SK-N-SH (cell line): ENCODE measurements around the gene PDE4B. TPM values are rescaled to one million over a fixed set of nuclear protein-coding genes. Genes with fewer than 3 reads are reported as not detected.

ENCODE experiments used
- CTCF ChIA-PET: fragments of 300-600, 350-600 bp; formaldehyde crosslinking; extraction: SDS; loops from one replicate; lab custom pipeline; 2021; lab: Yijun Ruan, JAX
- POLR2A ChIA-PET: fragments of 350-600 bp; sonication (Branson Sonifier 250); formaldehyde crosslinking; extraction: SDS; loops from one replicate; lab custom pipeline; 2020; ENCODE audit warnings: antibody characterized with exemption, inconsistent platforms; lab: Yijun Ruan, JAX
- DNase-seq: peaks from one replicate; pipeline ENCODE4 v3.0.0; 2012
- H2AFZ ChIP-seq: fragments of 200-600 bp; sonication (generic); 2 replicates; pipeline ENCODE4 v1.8.1; 2016; ENCODE audit warnings: antibody characterized with exemption, mild to moderate bottlenecking, low read depth
- H3F3A ChIP-seq: fragments of 200-600 bp; sonication (generic); replicated peaks from 2 replicates; pipeline ENCODE3; 2016; ENCODE audit warnings: antibody characterized with exemption, mild to moderate bottlenecking; ENCODE audit not compliant: insufficient read depth
- H3K27ac ChIP-seq, 2 experiments: fragments of 200-500 bp in 1 of 2; fragments of 200-600 bp in 1 of 2; sonication (Bioruptor generic) in 1 of 2; sonication (generic), shearing (Covaris generic) in 1 of 2; 2 replicates each; pipeline versions ENCODE4 v1.5.1 to v1.6.1; 2014 to 2016; ENCODE audit warnings: low read depth in 2 of 2, inconsistent platforms in 1 of 2, low read length in 1 of 2, mild to moderate bottlenecking in 1 of 2, mixed read lengths in 1 of 2
- H3K27me3 ChIP-seq: fragments of 200-600 bp; sonication (generic), shearing (Covaris generic); 2 replicates; pipeline ENCODE4 v1.6.1; 2016; ENCODE audit warnings: mixed run types; ENCODE audit not compliant: insufficient read depth
- H3K36me3 ChIP-seq, 2 experiments: fragments of 200-500 bp in 1 of 2; fragments of 200-600 bp in 1 of 2; sonication (Bioruptor generic) in 1 of 2; sonication (generic) in 1 of 2; replicated peaks in 1 of 2; 2 replicates each; pipeline versions ENCODE3 to v1.5.1; 2014 to 2016; ENCODE audit warnings: low read length in 1 of 2, mild to moderate bottlenecking in 1 of 2; ENCODE audit not compliant: insufficient read depth in 2 of 2, control insufficient read depth in 1 of 2
- H3K4me1 ChIP-seq, 2 experiments: fragments of 200-500 bp in 1 of 2; fragments of 200-600 bp in 1 of 2; sonication (Bioruptor generic) in 1 of 2; sonication (generic), shearing (Covaris generic) in 1 of 2; 2 replicates each; pipeline versions ENCODE4 v1.5.1 to v1.6.1; 2014 to 2016; ENCODE audit warnings: low read depth in 1 of 2, low read length in 1 of 2, mixed run types in 1 of 2; ENCODE audit not compliant: insufficient read depth in 2 of 2, control insufficient read depth in 1 of 2
- H3K4me2 ChIP-seq: fragments of 200-600 bp; sonication (generic), shearing (Covaris generic); 2 replicates; pipeline ENCODE4 v1.6.1; 2017; ENCODE audit warnings: mixed run types
- H3K4me3 ChIP-seq, 2 experiments: fragments of 200-500 bp in 1 of 2; fragments of 200-600 bp in 1 of 2; sonication (Bioruptor generic) in 1 of 2; sonication (generic), shearing (Covaris generic) in 1 of 2; 2 replicates each; pipeline versions ENCODE4 v1.5.1 to v1.8.1; 2014 to 2016; ENCODE audit warnings: low read depth in 2 of 2, inconsistent platforms in 1 of 2, low read length in 1 of 2, mild to moderate bottlenecking in 1 of 2, mixed read lengths in 1 of 2, moderate library complexity in 1 of 2
- H3K79me2 ChIP-seq: fragments of 200-600 bp; sonication (generic); 2 replicates; pipeline ENCODE4 v1.8.1; 2017; ENCODE audit warnings: mild to moderate bottlenecking; ENCODE audit not compliant: insufficient read depth
- H3K9ac ChIP-seq: fragments of 200-600 bp; sonication (generic); 2 replicates; pipeline ENCODE4 v1.6.1; 2017; ENCODE audit warnings: mixed run types
- H3K9me2 ChIP-seq: fragments of 200-600 bp; sonication (generic); 2 replicates; pipeline ENCODE4 v1.6.1; 2017; ENCODE audit warnings: mixed run types
- H3K9me3 ChIP-seq: fragments of 200-600 bp; sonication (generic); 2 replicates; pipeline ENCODE4 v1.6.1; 2017; ENCODE audit warnings: mixed run types, mild to moderate bottlenecking, moderate library complexity
- H4K20me1 ChIP-seq: fragments of 200-600 bp; sonication (generic); 2 replicates; pipeline ENCODE4 v1.6.1; 2017; ENCODE audit warnings: mild to moderate bottlenecking, mixed run types; ENCODE audit not compliant: insufficient read depth
- EP300 ChIP-seq, 2 experiments: IDR thresholded peaks; 2 replicates each; pipeline versions ENCODE4 v1.4.0 to v1.6.1; 2012; ENCODE audit warnings: borderline replicate concordance in 1 of 2, low read depth in 1 of 2, low read length in 1 of 2
- MEF2A ChIP-seq: IDR thresholded peaks from 2 replicates; pipeline ENCODE4 v1.4.0; 2012; ENCODE audit warnings: low read depth, borderline replicate concordance
- RFX5 ChIP-seq: IDR thresholded peaks from 2 replicates; pipeline ENCODE4 v1.6.1; 2012; ENCODE audit warnings: mild to moderate bottlenecking, improper control_type of control experiment, low read length
- RXRA ChIP-seq: IDR thresholded peaks from 2 replicates; pipeline ENCODE4 v1.4.0; 2012; ENCODE audit warnings: low read depth, mild to moderate bottlenecking, borderline replicate concordance
- TAF1 ChIP-seq: IDR thresholded peaks from 2 replicates; pipeline ENCODE4 v1.6.1; 2012; ENCODE audit warnings: low read depth, mild to moderate bottlenecking, low read length, moderate library complexity, borderline replicate concordance
- TCF12 ChIP-seq: IDR thresholded peaks from 2 replicates; pipeline ENCODE4 v1.4.0; 2012
- YY1 ChIP-seq: IDR thresholded peaks from 2 replicates; pipeline ENCODE4 v1.4.0; 2012; ENCODE audit warnings: low read depth, mild to moderate bottlenecking
- WGBS: methylation state at CpG from one replicate; pipeline ENCODE4 v1.1.6; 2017; ENCODE audit warnings: low lambda C conversion rate; 5-methylcytosine and 5-hydroxymethylcytosine counted together
- polyA plus RNA-seq, 3 experiments: library from polyadenylated mRNA; depleted of rRNA; stranded (reverse); fragments of >200 nt; gene quantifications; 2 replicates each; pipeline ENCODE4 v1.2.3, GENCODE V29; 2012
- TF ChIP-seq, protein P1 (sequence below): IDR thresholded peaks from 2 replicates; pipeline ENCODE4; 2012
- TF ChIP-seq, protein P2 (sequence below): fragments of 200-600 bp; sonication (generic); IDR thresholded peaks from 2 replicates; pipeline ENCODE4 v1.6.1; 2017; ENCODE audit warnings: antibody characterized with exemption, mild to moderate bottlenecking, moderate library complexity
- TF ChIP-seq, protein P3 (sequence below): IDR thresholded peaks from 2 replicates; pipeline ENCODE4 v1.4.0; 2012; ENCODE audit warnings: low read depth, borderline replicate concordance

Gene PDE4B
- polyA plus RNA-seq, 1 of the 3 experiments (the other 2 are of a cell fraction): 1.9 TPM

DNA sequence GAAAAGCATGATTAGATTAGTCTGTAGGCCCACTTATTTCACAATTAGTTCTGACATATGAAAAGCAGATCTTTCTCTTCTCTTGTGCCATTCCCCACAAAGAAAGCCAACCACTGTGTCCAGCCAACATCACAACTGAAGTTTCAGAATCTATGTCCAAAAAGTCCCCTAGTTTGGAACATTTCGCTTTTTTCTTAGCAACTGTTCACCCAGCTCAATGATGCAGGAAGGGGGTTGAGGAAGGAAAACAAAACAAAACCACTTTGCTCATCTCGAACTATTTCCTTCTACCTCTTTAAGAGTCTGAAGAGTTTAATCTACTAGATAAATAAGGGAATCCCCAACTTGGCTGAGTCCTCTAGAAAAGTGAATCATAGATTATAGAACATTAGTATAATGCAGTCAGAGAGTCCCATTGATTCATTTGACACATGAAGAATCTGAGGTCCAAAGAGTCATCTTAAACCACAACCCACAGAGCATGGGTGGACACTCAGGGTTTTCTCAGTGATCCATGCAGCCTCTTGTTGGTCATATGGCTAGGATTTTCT is 581.9 kb downstream of the PDE4B start (continued):
- TF ChIP-seq TAF1 (no peak), MEF2A (peak; percentile 58; the same call in 1 of the 2 replicates), RXRA (peak; percentile 84), EP300 (IDR thresholded peaks at IDR 0.05; ENCODE audit: borderline replicate concordance in 1 of 2, low read depth in 1 of 2, low read length in 1 of 2) (peak; percentile 5 to 87; a peak in 2 of 4 replicates)
- TF ChIP-seq, protein P1, sequence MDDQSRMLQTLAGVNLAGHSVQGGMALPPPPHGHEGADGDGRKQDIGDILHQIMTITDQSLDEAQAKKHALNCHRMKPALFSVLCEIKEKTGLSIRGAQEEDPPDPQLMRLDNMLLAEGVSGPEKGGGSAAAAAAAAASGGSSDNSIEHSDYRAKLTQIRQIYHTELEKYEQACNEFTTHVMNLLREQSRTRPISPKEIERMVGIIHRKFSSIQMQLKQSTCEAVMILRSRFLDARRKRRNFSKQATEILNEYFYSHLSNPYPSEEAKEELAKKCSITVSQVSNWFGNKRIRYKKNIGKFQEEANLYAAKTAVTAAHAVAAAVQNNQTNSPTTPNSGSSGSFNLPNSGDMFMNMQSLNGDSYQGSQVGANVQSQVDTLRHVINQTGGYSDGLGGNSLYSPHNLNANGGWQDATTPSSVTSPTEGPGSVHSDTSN: peak; percentile 93
- TF ChIP-seq, protein P2, sequence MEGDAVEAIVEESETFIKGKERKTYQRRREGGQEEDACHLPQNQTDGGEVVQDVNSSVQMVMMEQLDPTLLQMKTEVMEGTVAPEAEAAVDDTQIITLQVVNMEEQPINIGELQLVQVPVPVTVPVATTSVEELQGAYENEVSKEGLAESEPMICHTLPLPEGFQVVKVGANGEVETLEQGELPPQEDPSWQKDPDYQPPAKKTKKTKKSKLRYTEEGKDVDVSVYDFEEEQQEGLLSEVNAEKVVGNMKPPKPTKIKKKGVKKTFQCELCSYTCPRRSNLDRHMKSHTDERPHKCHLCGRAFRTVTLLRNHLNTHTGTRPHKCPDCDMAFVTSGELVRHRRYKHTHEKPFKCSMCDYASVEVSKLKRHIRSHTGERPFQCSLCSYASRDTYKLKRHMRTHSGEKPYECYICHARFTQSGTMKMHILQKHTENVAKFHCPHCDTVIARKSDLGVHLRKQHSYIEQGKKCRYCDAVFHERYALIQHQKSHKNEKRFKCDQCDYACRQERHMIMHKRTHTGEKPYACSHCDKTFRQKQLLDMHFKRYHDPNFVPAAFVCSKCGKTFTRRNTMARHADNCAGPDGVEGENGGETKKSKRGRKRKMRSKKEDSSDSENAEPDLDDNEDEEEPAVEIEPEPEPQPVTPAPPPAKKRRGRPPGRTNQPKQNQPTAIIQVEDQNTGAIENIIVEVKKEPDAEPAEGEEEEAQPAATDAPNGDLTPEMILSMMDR: no peak

DNA sequence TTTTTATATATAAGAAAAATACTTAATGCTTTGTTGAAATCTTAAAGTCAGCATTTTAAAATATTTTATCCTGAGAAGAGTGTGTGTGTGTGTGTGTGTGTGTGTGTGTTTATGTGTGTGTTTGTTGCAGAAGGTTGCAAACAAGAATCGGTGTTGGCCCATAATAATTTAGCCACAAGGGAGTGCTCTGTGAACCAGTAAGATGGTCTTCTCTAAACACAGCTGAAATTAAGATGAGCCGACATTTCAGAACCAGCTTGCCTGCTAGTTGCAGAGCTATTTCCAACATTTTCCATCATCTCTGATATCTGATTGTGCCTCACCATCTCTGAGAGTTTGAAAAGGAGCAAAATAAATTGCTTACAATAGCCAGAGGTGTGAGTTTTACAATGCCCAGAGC is 582.4 kb downstream of the PDE4B start:
- Histone ChIP-seq H3F3A (peaks cover 44% of the 10 kb centered on the region), H3K79me2 (no peaks in the 10 kb centered on the region), H3K9ac (no peak overlapping the region), H4K20me1 (no peaks in the 10 kb centered on the region), H3K4me2 (peak overlapping the region; percentile 45; the same call in 1 of the 2 replicates), H3K36me3 (peaks cover 5 to 17% of the 10 kb centered on the region in 2 experiments), H3K9me2 (no peaks in the 10 kb centered on the region), H2AFZ (no peak overlapping the region), H3K9me3 (no peaks in the 10 kb centered on the region), H3K27ac (peak overlapping the region in 1 of 2 experiments; percentile 75; a peak in 2 of 4 replicates), H3K27me3 (no peaks in the 10 kb centered on the region), H3K4me3 (no peak overlapping the region), H3K4me1 (peaks cover 3 to 18% of the 10 kb centered on the region in 2 experiments)
- ChIA-PET CTCF (no interaction called here), POLR2A (no interaction called here)
- WGBS: 83% methylated on average over 2 of the region's 2 CpGs
- DNase-seq: no peak
- no peak for TF ChIP-seq TCF12
- no peak for TF ChIP-seq RXRA
- TF ChIP-seq, protein P3, sequence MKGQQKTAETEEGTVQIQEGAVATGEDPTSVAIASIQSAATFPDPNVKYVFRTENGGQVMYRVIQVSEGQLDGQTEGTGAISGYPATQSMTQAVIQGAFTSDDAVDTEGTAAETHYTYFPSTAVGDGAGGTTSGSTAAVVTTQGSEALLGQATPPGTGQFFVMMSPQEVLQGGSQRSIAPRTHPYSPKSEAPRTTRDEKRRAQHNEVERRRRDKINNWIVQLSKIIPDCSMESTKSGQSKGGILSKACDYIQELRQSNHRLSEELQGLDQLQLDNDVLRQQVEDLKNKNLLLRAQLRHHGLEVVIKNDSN: no peak
- TF ChIP-seq, protein P2: peak; percentile 26
- TF ChIP-seq RFX5: no peak
- TF ChIP-seq EP300 (IDR thresholded peaks at IDR 0.05; ENCODE audit: borderline replicate concordance in 1 of 2, low read depth in 1 of 2, low read length in 1 of 2): no peak
- no peak for TF ChIP-seq YY1
